ENCODE results near the gene FAXDC2.

FAXDC2 gene

GRCh38 chr5:154871734-154872133, 21.3 kb upstream of the FAXDC2 start:
- no peak for TF ChIP-seq CTCF (IDR thresholded peaks at IDR 0.05; ENCODE audit: control insufficient read depth, extremely low read depth, insufficient read depth)
- H3K4me3 ChIP-seq (ENCODE audit: low read depth, low read length): no peak overlapping the region
- no peak for DNase-seq (ENCODE audit: low read depth)

GRCh38 chr5:154868702-154869101, 18.3 kb upstream of the FAXDC2 start:
- no peak for DNase-seq (ENCODE audit: low read depth)

GRCh38 chr5:154866841-154867240, 16.4 kb upstream of the FAXDC2 start:
- H3K4me3 ChIP-seq (ENCODE audit: low read depth, low read length): no peak overlapping the region
- DNase-seq (ENCODE audit: low read depth): no peak
- TF ChIP-seq CTCF (IDR thresholded peaks at IDR 0.05; ENCODE audit: control insufficient read depth, extremely low read depth, insufficient read depth): no peak

More at GRCh38 chr5:154868702-154869101, 18.3 kb upstream of the FAXDC2 start:
- no peak overlapping the region for H3K4me3 ChIP-seq (ENCODE audit: low read depth, low read length)
- peak; percentile 42 for TF ChIP-seq CTCF (IDR thresholded peaks at IDR 0.05; ENCODE audit: control insufficient read depth, extremely low read depth, insufficient read depth)

- no peak overlapping the region for H3K4me3 ChIP-seq (ENCODE audit: low read depth, low read length)
- no peak for TF ChIP-seq CTCF (IDR thresholded peaks at IDR 0.05; ENCODE audit: control insufficient read depth, extremely low read depth, insufficient read depth)
- DNase-seq (ENCODE audit: low read depth): no peak
Measured at GRCh38 chr5:154865466-154866184, 15.2 kb upstream of the FAXDC2 start.

GRCh38 chr5:154863291-154864080, 13.1 kb upstream of the FAXDC2 start:
- no peak for TF ChIP-seq CTCF (IDR thresholded peaks at IDR 0.05; ENCODE audit: control insufficient read depth, extremely low read depth, insufficient read depth)
- DNase-seq (ENCODE audit: low read depth): no peak

GRCh38 chr5:154862766-154863165, 12.4 kb upstream of the FAXDC2 start:
- H3K4me3 ChIP-seq (ENCODE audit: low read depth, low read length): no peak overlapping the region

More at GRCh38 chr5:154863291-154864080, 13.1 kb upstream of the FAXDC2 start:
- no peak overlapping the region for H3K4me3 ChIP-seq (ENCODE audit: low read depth, low read length)

More at GRCh38 chr5:154862766-154863165, 12.4 kb upstream of the FAXDC2 start:
- no peak for TF ChIP-seq CTCF (IDR thresholded peaks at IDR 0.05; ENCODE audit: control insufficient read depth, extremely low read depth, insufficient read depth)
- DNase-seq (ENCODE audit: low read depth): no peak

All from LNCaP clone FGC (cell line).